ENCODE measurements around the gene BAZ1B.
A peak's percentile ranks its signal among the peaks of the same experiment; 100 is the strongest.
"Not testable (repeated sequence)": the region's sequence is repeated elsewhere in the genome, so short reads cannot be mapped to it uniquely, and the experiment has no call there.

BAZ1B gene

DNA sequence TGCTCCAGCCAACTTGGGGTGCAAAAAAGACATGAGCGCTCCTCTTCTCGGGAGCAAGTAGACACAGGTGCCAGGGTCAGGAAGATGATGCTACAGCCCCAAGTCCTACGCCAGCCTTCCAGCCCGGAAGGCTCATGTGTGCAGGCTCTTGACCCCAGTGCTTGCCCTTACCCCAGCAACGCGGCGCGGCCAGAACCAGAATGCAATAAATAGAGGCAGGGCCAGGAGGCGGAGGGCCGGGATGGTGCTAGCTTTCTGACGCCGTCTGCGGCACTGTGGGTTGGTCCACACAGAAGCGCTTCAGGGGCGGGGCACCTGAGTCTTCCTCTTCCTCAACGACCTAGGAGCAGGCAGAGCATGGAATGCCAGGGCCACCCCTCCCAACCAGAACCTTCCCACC is 15.0 kb upstream of the BAZ1B start:
- no peak for DNase-seq

DNA sequence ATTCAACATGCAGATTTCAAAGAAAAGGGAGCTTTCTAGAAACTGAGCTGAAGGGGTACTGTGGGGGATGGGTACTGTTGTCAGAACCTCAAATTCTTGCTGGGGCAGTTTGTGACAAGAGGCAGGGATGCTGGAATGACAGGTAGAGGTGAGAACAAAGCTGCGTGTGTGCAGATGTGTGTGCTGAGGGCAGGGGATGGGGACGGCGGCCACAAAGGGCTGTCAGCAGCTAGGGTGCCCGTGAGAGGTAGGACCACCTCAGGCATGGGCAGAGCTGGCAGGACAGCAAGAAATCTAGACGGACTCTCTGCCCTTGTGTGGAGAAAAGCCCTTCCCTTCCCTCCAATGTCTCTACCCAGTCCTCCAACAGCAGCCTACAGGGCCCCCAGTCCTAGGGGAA is 14.4 kb upstream of the BAZ1B start:
- no peak for DNase-seq

DNA sequence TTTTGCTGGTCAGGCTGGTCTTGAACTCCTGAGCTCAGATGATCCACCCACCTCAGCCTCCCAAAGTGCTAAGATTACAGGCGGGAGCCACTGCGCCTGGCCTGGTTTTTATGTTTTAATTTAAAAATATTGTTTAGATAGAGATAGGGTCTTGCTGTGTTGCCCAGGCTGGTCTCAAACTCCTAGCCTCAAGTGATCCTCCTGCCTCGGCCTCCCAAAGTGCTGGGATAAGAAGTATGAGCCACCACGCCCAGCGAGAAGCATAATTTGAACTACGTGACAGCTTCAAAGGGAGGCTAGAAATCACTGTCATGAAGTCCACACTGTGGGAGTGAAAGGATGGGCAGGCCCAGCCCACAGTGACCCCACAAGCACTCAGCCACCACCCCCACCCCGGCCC is 13.8 kb upstream of the BAZ1B start:
- DNase-seq: not testable (repeated sequence)

DNA sequence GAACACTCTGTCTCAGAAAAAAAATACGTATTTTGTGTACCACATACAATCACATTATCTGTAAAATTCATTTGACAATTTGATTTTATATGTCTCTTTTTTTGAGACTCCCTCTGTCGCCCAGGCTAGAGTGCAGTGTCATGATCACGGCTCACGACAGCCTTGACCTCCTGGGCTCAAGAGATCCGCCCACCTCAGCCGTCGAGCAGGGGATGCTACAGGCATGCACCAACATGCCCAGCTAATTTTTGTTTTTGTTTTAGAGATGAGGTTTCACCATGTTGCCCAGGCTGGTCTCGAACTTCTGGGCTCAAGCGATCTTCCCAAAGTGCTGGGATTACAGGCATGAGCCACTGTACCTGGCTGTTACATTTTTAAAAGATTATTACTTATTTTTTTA is 11.6 kb upstream of the BAZ1B start:
- no peak for DNase-seq

DNA sequence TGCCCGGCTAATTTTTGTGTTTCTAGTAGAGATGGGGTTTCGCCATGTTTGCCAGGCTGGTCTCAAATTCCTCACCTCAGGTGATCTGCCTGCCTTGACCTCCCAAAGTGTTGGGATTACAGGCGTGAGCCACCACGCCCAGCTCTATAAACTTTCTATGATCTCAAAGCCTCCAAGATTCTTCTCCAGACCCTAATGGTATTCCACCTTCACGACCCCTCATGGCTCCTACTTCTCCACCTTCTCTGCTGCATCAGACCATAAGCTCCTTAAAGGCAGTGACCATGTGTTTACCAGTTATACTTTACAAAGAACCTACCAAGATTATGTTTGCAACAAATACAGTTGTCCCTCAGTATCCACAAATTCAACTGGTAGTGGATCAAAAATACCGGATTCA is 10.1 kb upstream of the BAZ1B start:
- no peak for DNase-seq

DNA sequence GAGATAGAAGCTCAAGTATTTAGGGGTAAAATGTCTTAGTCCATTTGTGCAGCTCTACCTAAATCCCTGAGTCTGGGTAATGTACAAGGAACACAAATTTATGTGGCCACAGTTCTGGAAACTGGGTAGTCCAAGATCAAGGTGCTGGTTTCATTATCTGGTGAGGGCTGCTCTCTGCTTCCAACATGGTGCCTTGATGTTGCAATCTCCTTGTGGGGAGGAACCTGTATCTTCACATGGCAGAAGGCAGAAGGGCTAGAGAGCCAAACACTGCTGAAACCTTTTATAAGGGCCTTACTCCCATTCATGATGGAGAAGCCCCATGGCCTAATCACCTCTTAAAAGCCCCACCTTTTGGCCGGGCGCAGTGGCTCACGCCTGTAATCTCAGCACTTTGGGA is 8.7 kb upstream of the BAZ1B start:
- DNase-seq: no peak

DNA sequence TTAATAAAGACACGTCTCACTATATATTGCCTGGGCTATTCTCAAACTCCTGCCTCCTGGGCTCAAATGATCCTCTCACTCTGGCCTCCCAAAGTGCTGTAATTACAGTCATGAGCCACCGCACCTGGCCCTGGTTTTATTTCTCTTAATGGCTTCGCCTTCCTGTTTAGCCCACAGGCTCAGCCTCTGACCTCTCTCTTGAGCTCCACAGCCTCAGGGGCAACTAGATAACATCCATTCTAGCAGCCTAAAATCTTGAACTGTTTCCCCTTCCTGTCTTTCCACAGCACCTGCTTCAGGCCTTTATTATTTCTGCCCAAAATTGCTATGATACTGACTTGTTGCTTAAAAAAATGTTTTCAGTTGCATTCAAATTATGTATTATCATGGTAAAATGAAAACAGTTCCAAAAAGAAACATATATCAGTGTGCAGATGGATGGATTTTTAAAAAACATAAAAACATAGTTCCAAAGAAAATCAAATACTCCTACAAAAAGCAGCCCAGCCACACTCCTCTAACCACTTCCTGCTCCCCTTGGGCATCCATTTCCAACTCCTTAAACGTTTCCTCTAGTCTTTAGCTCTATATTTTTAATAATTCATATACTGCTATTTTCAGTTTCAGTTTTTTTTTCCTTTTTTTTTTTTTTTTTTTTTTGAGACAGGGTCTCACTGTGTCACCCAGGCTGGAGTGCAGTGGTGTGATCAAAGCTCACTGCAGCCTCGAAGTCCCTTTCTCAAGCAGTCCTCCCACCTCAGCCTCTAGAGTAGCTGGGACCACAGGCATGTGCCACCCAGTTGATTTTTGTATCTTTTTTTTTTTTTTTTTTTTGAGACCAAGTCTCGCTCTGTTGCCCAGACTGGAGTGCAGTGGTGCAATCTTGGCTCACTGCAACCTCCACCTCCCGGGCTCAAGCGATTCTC is 5.1 kb upstream of the BAZ1B start:
- peak; percentile 17 for DNase-seq

DNA sequence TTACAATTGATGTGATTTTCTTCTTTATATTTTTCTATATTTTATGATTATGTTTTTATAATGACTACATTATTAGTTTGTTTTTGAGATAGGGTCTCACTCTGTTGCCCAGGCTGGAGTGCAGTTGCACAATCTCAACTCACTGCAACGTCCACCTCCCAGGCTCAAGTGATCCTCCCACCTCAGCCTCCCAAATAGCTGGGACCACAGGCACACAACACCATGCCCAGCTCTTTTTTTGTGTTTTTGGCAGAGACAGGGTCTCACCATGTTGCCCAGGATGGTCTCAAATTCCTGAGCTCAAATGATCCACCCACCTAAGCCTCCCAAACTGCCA is 4.0 kb upstream of the BAZ1B start:
- not testable (repeated sequence) for DNase-seq

DNA sequence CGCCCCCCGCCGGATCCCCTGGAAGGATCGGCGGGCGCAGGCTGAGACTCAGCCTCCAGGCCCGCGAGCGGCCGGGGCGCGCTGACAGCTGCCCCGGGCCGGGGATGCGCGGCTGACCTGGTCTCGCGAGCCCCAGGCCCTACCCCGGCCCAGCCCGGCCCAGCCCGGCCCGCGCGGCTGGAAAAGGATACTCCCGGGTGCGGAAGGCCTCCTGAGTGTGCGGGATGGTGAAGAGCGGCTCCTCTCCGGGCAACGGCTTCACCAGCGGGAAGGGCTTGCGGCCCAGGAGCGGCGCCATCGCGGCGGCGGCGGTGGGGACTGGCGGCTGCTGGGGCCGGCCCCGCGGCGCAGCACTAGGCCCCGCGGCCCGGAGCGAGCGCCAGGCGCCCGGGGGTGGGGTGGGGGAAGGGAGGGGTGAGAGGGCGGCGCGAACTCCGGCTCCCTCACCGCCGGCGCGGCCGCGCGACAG is 423 bp downstream of the BAZ1B start:
- peak; percentile 74 for DNase-seq

DNA sequence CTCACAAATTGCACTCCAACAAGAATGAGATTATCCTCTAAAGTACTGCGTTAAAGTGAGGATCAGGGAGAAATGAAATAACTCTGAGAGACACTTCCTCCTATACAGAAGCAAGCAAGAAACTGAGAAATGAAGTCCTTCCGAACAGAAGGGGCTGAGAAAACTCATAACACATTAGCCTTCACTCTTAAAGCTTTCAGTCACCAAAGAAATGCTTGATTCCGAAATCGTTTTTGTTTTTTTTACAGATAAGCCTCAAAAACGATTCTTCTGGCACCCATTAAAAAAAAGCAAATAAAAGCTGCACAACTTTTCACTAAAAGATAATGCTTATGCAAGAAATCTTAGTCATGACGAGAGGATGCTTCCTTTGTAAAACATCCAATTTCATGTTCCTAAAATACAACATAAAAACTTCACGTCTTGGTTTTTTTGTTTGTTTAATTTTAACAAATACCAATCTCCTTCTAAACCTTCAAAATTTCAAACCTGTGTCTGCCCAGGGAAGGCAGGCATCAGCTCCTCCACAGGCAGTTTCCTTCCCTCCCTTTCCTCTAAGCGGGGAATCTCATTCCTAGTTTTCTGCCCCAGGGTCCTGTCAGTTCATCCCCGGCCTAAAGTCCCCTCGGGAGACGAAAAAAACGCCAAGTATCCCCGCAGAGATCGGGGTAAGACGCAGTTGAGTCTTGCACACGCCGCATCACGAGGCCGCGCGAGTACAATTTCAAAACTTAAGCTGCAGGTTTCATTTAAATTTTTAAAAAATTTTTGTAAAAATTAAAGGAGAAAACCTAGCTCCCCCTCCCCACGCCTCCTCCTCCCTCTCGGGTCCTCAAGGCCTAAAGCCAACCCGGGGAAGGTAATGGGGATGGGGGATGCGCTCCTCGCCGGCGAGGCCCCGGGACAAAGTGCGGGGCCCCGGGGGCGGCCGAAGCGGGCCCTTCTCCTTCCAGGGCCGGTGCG is 1.1 kb downstream of the BAZ1B start:
- peak; percentile 29 for DNase-seq

DNA sequence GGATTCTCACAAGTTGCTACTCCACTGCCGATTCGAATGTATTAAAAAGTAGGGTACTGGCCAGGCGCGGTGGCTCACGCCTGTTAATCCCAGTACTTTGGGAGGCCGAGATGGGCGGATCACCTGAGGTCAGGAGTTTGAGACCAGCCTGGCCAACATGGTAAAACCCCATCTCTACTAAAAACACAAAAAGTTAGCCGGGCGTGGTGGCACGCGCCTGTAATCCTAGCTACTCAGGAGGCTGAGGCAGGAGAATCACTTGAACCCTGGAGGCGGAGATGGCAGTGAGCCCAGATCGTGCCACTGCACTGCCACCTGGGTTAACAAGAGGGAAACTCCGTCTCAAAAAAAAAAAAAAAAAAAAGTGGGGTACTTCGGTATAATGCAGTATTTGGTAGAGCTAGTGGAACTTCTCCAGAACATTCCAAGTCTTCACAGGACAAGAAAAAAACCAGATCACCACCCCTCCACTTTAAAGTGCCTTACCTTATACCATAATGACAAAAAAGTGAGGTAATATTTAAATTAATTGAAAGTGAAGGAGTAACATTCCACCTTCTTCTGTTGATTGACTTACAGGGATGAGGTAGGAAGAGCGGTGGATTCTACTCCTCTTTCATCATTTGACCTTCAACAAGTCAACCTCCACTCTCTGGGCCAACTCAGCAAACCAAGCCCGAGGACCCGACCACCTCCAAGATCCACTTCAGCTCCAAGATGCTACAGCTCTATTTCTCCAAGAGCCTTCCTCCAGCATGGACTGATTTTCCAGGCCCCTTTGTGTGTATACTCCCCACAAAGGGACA is 2.0 kb downstream of the BAZ1B start:
- peak; percentile 54 for DNase-seq

DNA sequence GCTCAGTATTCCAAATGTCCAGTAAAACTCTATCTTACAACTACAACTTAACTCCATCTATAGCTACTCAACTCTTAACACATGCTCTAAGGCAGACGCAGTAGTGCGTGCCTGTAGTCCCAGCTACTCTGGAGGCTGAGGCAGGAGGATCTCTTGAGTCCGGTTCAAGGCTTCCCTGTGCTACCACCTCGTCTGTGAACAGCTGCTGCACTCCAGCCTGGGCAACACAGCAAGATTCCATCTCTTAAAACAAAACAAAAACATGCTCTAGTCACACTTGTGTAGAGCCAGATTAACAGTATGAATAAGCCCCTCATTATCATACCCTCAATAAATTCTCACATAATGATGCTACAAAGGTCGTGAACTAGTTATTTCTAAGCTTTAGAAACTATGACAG is 3.6 kb downstream of the BAZ1B start:
- no peak for DNase-seq

DNA sequence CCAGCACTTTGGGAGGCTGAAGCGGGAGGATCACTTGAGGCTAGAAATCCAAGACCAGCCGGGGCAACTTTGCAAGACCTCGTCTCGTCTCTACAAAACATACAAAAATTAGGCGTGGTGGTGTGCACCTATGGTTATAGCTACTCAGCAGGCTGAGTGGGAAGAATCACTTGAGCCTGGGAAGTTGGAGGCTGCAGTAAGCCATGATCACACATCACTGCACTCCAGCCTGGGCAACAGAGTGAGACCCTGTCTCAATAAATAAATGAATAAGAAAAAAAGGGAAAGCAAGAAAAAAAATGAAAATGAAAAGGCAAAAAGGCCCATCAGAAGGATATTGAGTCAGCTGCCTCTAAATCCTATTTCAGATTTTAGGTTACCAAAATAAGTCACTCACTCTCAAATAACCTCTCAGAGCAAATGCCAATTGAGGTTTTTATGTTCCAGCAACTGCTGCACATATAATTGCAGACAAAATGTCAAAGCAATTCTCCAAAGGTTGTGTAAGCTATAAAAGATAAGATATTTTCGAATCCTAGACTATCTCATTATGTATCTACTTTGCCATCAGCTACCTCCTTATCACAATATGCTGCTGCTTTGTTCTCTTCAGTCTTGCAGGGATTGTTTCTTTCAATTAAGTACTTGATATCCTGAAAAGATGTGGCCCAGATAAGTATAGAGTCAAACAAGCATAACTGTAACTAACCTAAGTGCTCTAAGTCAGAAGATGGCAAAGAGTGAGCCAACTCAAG is 4.7 kb downstream of the BAZ1B start:
- DNase-seq: no peak

DNA sequence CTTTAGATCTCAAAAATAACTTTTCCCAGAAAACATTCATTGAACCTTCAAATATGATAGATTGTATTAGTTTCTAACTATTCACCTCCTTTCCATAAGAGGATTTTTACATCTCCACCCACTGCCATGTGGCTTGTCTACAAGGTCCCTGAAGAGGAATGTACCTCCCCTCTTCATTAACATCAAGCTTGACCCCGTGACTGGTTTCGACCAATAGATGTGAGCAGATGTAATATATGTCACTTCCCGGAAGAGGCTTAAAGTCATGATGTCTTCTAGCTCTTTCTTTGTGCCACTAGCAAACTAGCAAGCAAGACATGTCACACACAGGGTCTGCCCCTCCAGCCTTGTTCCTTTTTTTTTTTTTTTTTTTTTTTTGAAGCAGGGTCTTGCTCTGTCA is 6.9 kb downstream of the BAZ1B start:
- DNase-seq: no peak

DNA sequence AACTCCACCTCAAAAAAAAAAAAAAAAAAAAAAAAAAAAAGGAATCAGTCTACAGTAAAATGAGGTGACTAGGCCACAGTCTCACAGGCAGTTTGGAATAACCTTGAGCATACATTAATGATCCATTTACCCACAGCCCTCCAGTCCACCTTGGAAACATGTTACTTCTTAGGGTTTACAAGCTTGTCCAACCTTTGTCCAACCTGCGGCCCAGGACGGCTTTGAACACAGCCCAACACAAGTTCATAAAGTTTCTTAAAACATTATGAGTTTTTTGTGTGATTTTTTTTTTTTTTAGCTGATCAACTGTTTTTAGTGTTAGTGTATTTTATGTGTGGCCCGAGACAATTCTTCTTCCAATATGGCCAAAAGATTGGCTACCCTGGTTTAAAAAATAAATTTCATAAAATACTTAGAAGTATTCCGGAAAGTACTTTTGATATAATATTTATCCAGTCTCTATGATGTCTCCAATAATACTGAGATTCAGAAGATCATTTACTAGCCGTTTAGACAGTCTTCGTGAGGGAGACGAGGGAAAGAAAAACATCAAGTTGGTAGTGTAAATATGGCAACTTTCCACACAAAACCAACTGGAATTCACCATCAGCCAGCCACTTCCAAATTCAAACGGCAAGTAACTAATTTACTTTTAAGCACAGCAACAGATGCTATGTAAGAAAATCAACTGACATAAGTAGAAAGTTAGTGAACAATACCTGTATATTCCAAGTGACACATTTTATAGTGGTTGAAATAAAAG is 9.9 kb downstream of the BAZ1B start:
- DNase-seq: no peak

DNA sequence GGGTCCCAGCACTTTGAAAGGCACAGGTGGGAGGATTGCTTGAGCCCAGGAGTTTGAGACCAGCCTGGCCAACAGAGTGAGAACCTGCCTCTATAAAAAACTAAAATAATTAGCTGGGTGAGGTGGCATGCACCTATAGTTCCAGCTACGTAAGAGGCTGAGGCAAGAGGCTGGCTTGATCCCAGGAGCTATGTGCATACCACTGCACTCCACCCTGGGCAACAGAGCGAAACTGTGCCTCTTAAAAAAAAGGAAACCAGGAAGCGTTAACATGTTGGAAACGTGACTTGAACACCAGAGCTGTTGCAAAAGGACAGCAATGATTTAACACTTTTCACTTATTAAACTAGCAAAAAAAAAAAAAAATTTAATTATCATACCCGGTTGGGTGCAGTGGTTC is 12.6 kb downstream of the BAZ1B start:
- no peak for DNase-seq

DNA sequence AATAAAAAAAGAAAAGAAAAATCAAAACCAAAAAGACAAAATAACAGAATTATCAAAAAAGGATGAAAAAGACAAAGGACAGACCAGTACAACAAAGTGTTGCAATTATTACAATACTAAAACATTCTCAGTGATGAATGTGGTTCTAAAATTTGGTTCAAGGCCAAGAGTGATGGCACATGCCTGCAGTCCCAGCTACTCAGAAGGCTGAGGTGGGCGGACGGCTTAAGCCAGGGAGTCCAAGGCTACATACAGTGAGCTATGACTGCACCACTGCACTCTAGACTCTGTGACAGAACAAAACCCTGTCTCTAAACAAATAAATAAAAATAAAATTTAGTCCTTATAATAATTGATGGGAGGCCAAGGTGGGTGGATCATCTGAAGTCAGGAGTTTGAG is 14.5 kb downstream of the BAZ1B start:
- no peak for DNase-seq

DNA sequence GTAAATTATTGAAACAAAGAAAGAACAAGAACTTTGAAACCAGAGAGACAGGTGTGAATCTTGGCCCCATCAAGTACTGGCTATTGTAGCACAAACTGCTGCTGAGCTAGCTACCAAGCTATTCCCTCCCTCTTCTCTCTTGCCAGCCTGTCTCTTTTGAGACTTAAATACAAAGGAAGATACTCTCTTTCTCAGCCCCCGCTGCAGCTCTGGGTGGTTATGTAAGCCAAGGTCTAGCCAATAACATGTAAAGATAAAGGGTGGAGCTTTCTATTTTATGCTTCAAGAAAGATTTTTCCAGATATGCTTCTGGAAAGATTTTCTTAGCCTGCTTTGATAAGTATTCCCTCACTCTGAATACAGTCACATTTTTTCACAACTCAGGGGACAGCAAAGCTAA is 17.2 kb downstream of the BAZ1B start:
- DNase-seq: no peak

DNA sequence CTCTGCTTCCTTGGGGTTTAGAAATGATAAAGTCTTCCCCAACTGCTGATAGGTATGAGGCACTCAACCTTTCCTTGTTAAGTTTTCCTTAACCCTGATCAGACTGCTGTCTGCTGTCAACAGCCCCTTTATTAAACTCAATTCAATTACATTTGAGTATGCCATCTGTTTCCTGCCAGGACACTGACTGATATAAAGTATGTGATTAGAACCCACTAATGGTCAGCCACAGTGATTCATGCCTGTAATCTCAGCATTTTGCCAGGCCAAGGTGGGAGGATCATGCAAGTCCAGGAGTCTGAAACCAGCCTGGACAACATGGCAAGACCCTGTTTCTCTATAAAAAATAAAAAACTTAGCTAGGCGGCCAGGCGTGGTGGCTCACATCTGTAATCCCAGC is 18.1 kb downstream of the BAZ1B start:
- no peak for DNase-seq

DNA sequence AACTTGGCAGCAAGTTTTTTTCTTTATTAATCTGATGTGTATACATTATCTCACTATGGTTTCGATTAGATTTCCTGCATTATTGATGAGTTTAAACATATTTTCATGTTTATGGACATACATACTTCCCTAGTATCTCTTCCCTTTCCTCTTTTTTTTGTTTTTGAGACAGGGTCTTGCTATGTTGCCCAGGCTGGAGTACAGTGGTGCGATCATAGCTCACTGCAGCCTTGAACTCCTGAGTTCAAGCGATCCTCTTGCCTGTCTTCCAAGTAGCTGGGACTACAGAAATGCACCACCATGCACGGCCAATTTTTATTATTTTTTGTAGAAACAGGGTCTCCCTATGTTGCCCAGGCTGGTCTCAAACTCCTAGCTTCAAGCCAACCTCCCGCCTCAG is 18.9 kb downstream of the BAZ1B start:
- no peak for DNase-seq

DNA sequence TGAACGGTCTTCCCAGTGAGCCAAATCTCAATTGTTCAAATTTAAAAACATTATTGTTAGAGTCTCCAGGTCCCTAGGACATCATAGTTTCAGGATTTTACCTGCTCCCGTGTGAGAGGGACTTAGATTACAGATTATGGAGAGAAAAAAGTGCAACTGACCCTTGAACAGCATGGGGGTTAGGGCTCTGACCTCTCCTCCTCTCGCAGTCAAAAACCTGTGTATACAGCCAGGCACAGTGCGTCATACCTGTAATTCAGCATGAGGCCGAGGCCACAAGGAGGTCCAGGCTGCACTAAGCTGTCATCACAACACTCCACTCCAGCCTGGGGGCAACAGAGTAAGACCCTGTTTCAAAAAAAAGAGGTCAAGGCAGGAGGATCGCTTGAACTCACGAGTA is 25.5 kb downstream of the BAZ1B start:
- no peak for DNase-seq
